Lung (tissue), 12 donors: ENCODE data around the gene C12orf43. TPM values are rescaled to one million over a fixed set of nuclear protein-coding genes. Genes with fewer than 3 reads are reported as not detected.

Experiments
- ATAC-seq: fragments of 200-7000 bp; cut with Tn5 transposase; one replicate; pipeline ENCODE4 v1.9.1; 2020; ENCODE audit warnings: moderate number of reproducible peaks; ENCODE audit not compliant: insufficient read depth, low FRiP score
- DNase-seq, 3 donors: peaks; one replicate each; pipeline ENCODE4 v3.0.0-alpha.2; 2013 to 2017
- H3K27ac ChIP-seq, 2 donors: one replicate each; pipeline ENCODE4 v1.5.1; 2013; ENCODE audit warnings: mild to moderate bottlenecking in 2 of 2, moderate library complexity in 2 of 2, control low read depth in 1 of 2, inconsistent platforms in 1 of 2, low read depth in 1 of 2, low read length in 1 of 2
- H3K27me3 ChIP-seq, 3 donors: one replicate each; pipeline ENCODE4 v1.5.1; 2013; ENCODE audit warnings: low read length in 2 of 3; ENCODE audit not compliant: control insufficient read depth in 3 of 3, insufficient read depth in 3 of 3
- H3K36me3 ChIP-seq, 4 donors: one replicate each; pipeline ENCODE4 v1.5.1; 2013; ENCODE audit warnings: low read length in 4 of 4, mild to moderate bottlenecking in 1 of 4, moderate library complexity in 1 of 4; ENCODE audit not compliant: control insufficient read depth in 4 of 4, insufficient read depth in 4 of 4
- H3K4me1 ChIP-seq, 5 donors: one replicate each; pipeline ENCODE4 v1.5.1; 2013; ENCODE audit warnings: low read length in 5 of 5, mild to moderate bottlenecking in 2 of 5, moderate library complexity in 1 of 5; ENCODE audit not compliant: control insufficient read depth in 5 of 5, insufficient read depth in 5 of 5
- H3K4me3 ChIP-seq: one replicate; pipeline ENCODE4 v1.5.1; 2013; ENCODE audit warnings: mild to moderate bottlenecking, control low read depth, moderate library complexity
- H3K9ac ChIP-seq, 2 donors: one replicate each; pipeline ENCODE4 v1.5.1; 2013; ENCODE audit warnings: low read length in 2 of 2, control low read depth in 1 of 2; ENCODE audit not compliant: insufficient read depth in 1 of 2
- H3K9me3 ChIP-seq, 4 donors: one replicate each; pipeline ENCODE4 v1.5.1; 2013; ENCODE audit warnings: low read length in 3 of 4, mild to moderate bottlenecking in 1 of 4, moderate library complexity in 1 of 4; ENCODE audit not compliant: control insufficient read depth in 4 of 4, insufficient read depth in 3 of 4
- CTCF ChIP-seq: IDR thresholded peaks from 2 replicates; pipeline ENCODE4 v1.5.1; 2012; ENCODE audit warnings: mild to moderate bottlenecking; ENCODE audit errors: control extremely low read depth, extremely low read depth
- WGBS, 2 donors: extraction: QIAGEN DNeasy Blood & Tissue Kit; methylation state at CpG; one replicate each; pipeline ENCODE4 v1.1.7; 2013; 5-methylcytosine and 5-hydroxymethylcytosine counted together
- polyA plus RNA-seq, 2 donors: library from polyadenylated mRNA; stranded (reverse); fragments of 200-250 nt; gene quantifications; one replicate each; pipeline ENCODE4 v1.2.1, GENCODE V29; 2013
- total RNA-seq, 2 donors: library from RNA; depleted of rRNA in 1 of 2; stranded (reverse); fragments of >200 nt in 1 of 2; gene quantifications; one replicate each; pipeline ENCODE4 v1.2.1, GENCODE V29; 2014 to 2021
- donor health status: control.
- donor health status: control.
- donor health status: Bipolar disorder and iron deficiency.
- donor health status: healthy.
- donor health status: DM: yes; HTN: yes; CAD: no.

Gene C12orf43
- total and polyA plus RNA-seq, 4 donors: 9.9 to 17.6 (median 12.5) TPM

- Histone ChIP-seq H3K9ac (no peak overlapping the region), H3K4me1 (peaks cover 0 to 13% (median 0%) of the 10 kb centered on the region in 5 donors), H3K36me3 (peaks cover 0 to 2% (median 0%) of the 10 kb centered on the region in 4 donors), H3K27me3 (no peaks in the 10 kb centered on the region), H3K4me3 (no peak overlapping the region), H3K9me3 (no peaks in the 10 kb centered on the region), H3K27ac (no peak overlapping the region)
- ATAC-seq (no peak), DNase-seq (no peak)
- TF ChIP-seq CTCF: no peak
- WGBS, 2 donors: 84 to 90% methylated on average over 9 of the region's 9 CpGs
Observed at GRCh38 chr12:121034616-121035305, 18.5 kb upstream of the C12orf43 start.

- no peak for TF ChIP-seq CTCF
- WGBS, 2 donors: 84% methylated on average over 10 of the region's 10 CpGs
- DNase-seq (no peak), ATAC-seq (peak; percentile 8)
- Histone ChIP-seq H3K27ac (no peak overlapping the region), H3K4me1 (peaks cover 0 to 11% (median 0%) of the 10 kb centered on the region in 5 donors), H3K27me3 (no peaks in the 10 kb centered on the region), H3K4me3 (no peak overlapping the region), H3K9me3 (no peaks in the 10 kb centered on the region), H3K9ac (no peak overlapping the region), H3K36me3 (peaks cover 0 to 2% (median 0%) of the 10 kb centered on the region in 4 donors)
Observed at GRCh38 chr12:121033625-121034349, 17.5 kb upstream of the C12orf43 start.

GRCh38 chr12:121030576-121031212 lies 14.4 kb upstream of the C12orf43 start:
- H3K4me1 ChIP-seq: peaks cover 0 to 7% (median 0%) of the 10 kb centered on the region in 5 donors
- H3K9ac ChIP-seq: no peak overlapping the region
- no peaks in the 10 kb centered on the region for H3K9me3 ChIP-seq
- 76 to 79% methylated on average over 10 of the region's 10 CpGs for WGBS, 2 donors
- TF ChIP-seq CTCF: no peak
- H3K27me3 ChIP-seq: no peaks in the 10 kb centered on the region
- ATAC-seq (no peak), DNase-seq (no peak)
- no peak overlapping the region for H3K27ac ChIP-seq
- H3K36me3 ChIP-seq: peaks cover 0 to 8% (median 0%) of the 10 kb centered on the region in 4 donors
- H3K4me3 ChIP-seq: no peak overlapping the region
